Subcutaneous abdominal adipose tissue (tissue), 5 donors: Measurements from ENCODE around the gene ST8SIA6.

Experiments used
- H3K27ac ChIP-seq: one replicate; pipeline ENCODE4 v1.7.0; 2013; ENCODE audit warnings: low read depth, mild to moderate bottlenecking, inconsistent platforms, low read length, moderate library complexity
- H3K27me3 ChIP-seq, 5 donors: one replicate each; pipeline ENCODE4 v1.7.0; 2013; ENCODE audit warnings: low read length in 5 of 5, inconsistent platforms in 1 of 5; ENCODE audit not compliant: control insufficient read depth in 5 of 5, insufficient read depth in 4 of 5
- H3K36me3 ChIP-seq, 5 donors: one replicate each; pipeline ENCODE4 v1.7.0; 2013; ENCODE audit warnings: low read length in 5 of 5; ENCODE audit not compliant: control insufficient read depth in 5 of 5, insufficient read depth in 5 of 5
- H3K4me1 ChIP-seq, 5 donors: one replicate each; pipeline ENCODE4 v1.7.0; 2013; ENCODE audit warnings: low read length in 5 of 5, mild to moderate bottlenecking in 3 of 5, moderate library complexity in 1 of 5; ENCODE audit not compliant: control insufficient read depth in 5 of 5, insufficient read depth in 5 of 5
- H3K4me3 ChIP-seq, 5 donors: one replicate each; pipeline ENCODE4 v1.7.0; 2013; ENCODE audit warnings: low read length in 5 of 5, low read depth in 1 of 5
- H3K9ac ChIP-seq, 5 donors: one replicate each; pipeline ENCODE4 v1.7.0; 2013; ENCODE audit warnings: low read length in 5 of 5, mild to moderate bottlenecking in 4 of 5, moderate library complexity in 3 of 5
- H3K9me3 ChIP-seq, 5 donors: one replicate each; pipeline ENCODE4 v1.7.0; 2013; ENCODE audit warnings: low read length in 5 of 5; ENCODE audit not compliant: control insufficient read depth in 5 of 5
- donor health status: healthy.
- donor health status: healthy.
- donor health status: healthy.
- donor health status: healthy.
- donor health status: healthy.

The ST8SIA6 gene

GRCh38 chr10:17379151-17379690 is 75.2 kb downstream of the ST8SIA6 start:
- Histone ChIP-seq H3K27ac (no peak overlapping the region), H3K9ac (no peak overlapping the region), H3K9me3 (no peaks in the 10 kb centered on the region), H3K4me1 (peaks cover 0 to 3% (median 0%) of the 10 kb centered on the region in 5 donors), H3K27me3 (no peaks in the 10 kb centered on the region), H3K4me3 (no peak overlapping the region), H3K36me3 (no peaks in the 10 kb centered on the region)

- Histone ChIP-seq H3K9ac (no peak overlapping the region), H3K27ac (no peak overlapping the region), H3K4me1 (no peaks in the 10 kb centered on the region), H3K9me3 (no peaks in the 10 kb centered on the region), H3K4me3 (no peak overlapping the region), H3K36me3 (no peaks in the 10 kb centered on the region), H3K27me3 (no peaks in the 10 kb centered on the region)
These were observed 78.3 kb downstream of the ST8SIA6 start for GRCh38 chr10:17375936-17376584.

- H3K9me3 ChIP-seq = peaks cover 0 to 20% (median 10%) of the 10 kb centered on the region in 5 donors
- no peak overlapping the region for H3K27ac ChIP-seq
- H3K36me3 ChIP-seq = no peaks in the 10 kb centered on the region
- H3K4me1 ChIP-seq = no peaks in the 10 kb centered on the region
- H3K9ac ChIP-seq = no peak overlapping the region
- H3K27me3 ChIP-seq = no peaks in the 10 kb centered on the region
- no peak overlapping the region for H3K4me3 ChIP-seq
These were observed 85.6 kb downstream of the ST8SIA6 start for GRCh38 chr10:17368708-17369272.

GRCh38 chr10:17366705-17367104 is 87.7 kb downstream of the ST8SIA6 start:
- H3K27me3 ChIP-seq = no peaks in the 10 kb centered on the region
- H3K27ac ChIP-seq = no peak overlapping the region
- no peak overlapping the region for H3K9ac ChIP-seq
- H3K4me1 ChIP-seq = no peaks in the 10 kb centered on the region
- no peaks in the 10 kb centered on the region for H3K36me3 ChIP-seq
- peaks cover 0 to 20% (median 10%) of the 10 kb centered on the region in 5 donors for H3K9me3 ChIP-seq
- no peak overlapping the region for H3K4me3 ChIP-seq

- H3K4me3 ChIP-seq = no peak overlapping the region
- no peaks in the 10 kb centered on the region for H3K4me1 ChIP-seq
- no peak overlapping the region for H3K27ac ChIP-seq
- H3K36me3 ChIP-seq = no peaks in the 10 kb centered on the region
- peaks cover 0 to 20% (median 10%) of the 10 kb centered on the region in 5 donors for H3K9me3 ChIP-seq
- no peaks in the 10 kb centered on the region for H3K27me3 ChIP-seq
- H3K9ac ChIP-seq = no peak overlapping the region
These were observed 89.0 kb downstream of the ST8SIA6 start for GRCh38 chr10:17365402-17365801.

- peaks cover 0 to 4% (median 0%) of the 10 kb centered on the region in 5 donors for H3K27me3 ChIP-seq
- no peaks in the 10 kb centered on the region for H3K9me3 ChIP-seq
- no peak overlapping the region for H3K4me3 ChIP-seq
- no peak overlapping the region for H3K9ac ChIP-seq
- no peaks in the 10 kb centered on the region for H3K36me3 ChIP-seq
- no peak overlapping the region for H3K27ac ChIP-seq
- H3K4me1 ChIP-seq = no peaks in the 10 kb centered on the region
These were observed 95.9 kb downstream of the ST8SIA6 start for GRCh38 chr10:17358461-17358860.

- H3K9me3 ChIP-seq = no peaks in the 10 kb centered on the region
- H3K4me1 ChIP-seq = no peaks in the 10 kb centered on the region
- no peak overlapping the region for H3K4me3 ChIP-seq
- peaks cover 0 to 4% (median 0%) of the 10 kb centered on the region in 5 donors for H3K27me3 ChIP-seq
- H3K27ac ChIP-seq = no peak overlapping the region
- H3K9ac ChIP-seq = no peak overlapping the region
- no peaks in the 10 kb centered on the region for H3K36me3 ChIP-seq
These were observed 96.6 kb downstream of the ST8SIA6 start for GRCh38 chr10:17357781-17358180.

GRCh38 chr10:17356820-17357219 is 97.6 kb downstream of the ST8SIA6 start:
- H3K9me3 ChIP-seq = no peaks in the 10 kb centered on the region
- no peak overlapping the region for H3K9ac ChIP-seq
- no peak overlapping the region for H3K27ac ChIP-seq
- peaks cover 0 to 4% (median 0%) of the 10 kb centered on the region in 5 donors for H3K27me3 ChIP-seq
- no peak overlapping the region for H3K4me3 ChIP-seq
- H3K36me3 ChIP-seq = no peaks in the 10 kb centered on the region
- H3K4me1 ChIP-seq = no peaks in the 10 kb centered on the region

- Histone ChIP-seq H3K4me3 (no peak overlapping the region), H3K36me3 (no peaks in the 10 kb centered on the region), H3K27me3 (peaks cover 0 to 4% (median 0%) of the 10 kb centered on the region in 5 donors), H3K9ac (no peak overlapping the region), H3K4me1 (no peaks in the 10 kb centered on the region), H3K9me3 (peaks cover 0 to 3% (median 0%) of the 10 kb centered on the region in 5 donors), H3K27ac (no peak overlapping the region)
These were observed 99.6 kb downstream of the ST8SIA6 start for GRCh38 chr10:17354781-17355180.

GRCh38 chr10:17353568-17354300 is 100.7 kb downstream of the ST8SIA6 start:
- H3K9ac ChIP-seq = no peak overlapping the region
- H3K27me3 ChIP-seq = peaks cover 0 to 4% (median 0%) of the 10 kb centered on the region in 5 donors
- no peak overlapping the region for H3K4me3 ChIP-seq
- H3K36me3 ChIP-seq = no peaks in the 10 kb centered on the region
- H3K27ac ChIP-seq = no peak overlapping the region
- H3K4me1 ChIP-seq = peaks cover 0 to 6% (median 4%) of the 10 kb centered on the region in 5 donors
- peaks cover 0 to 3% (median 0%) of the 10 kb centered on the region in 5 donors for H3K9me3 ChIP-seq
